Neutrophil (primary cell): ENCODE measurements around the gene AZI2.

Experiments
- H3K27ac ChIP-seq: fragments of 200-600 bp; sonication (generic); 2 replicates; pipeline ENCODE4 v1.5.1; 2016; ENCODE audit warnings: mild to moderate bottlenecking, moderate library complexity
- H3K27me3 ChIP-seq: fragments of 200-600 bp; sonication (generic); 2 replicates; pipeline ENCODE4 v1.6.0; 2016; ENCODE audit warnings: mild to moderate bottlenecking
- H3K36me3 ChIP-seq: fragments of 200-600 bp; sonication (generic); 2 replicates; pipeline ENCODE4 v1.5.1; 2017
- H3K4me1 ChIP-seq, 2 experiments: fragments of 200-600 bp in 1 of 2; sonication (generic) in 1 of 2; 1 replicate in 1 of 2; 2 replicates in 1 of 2; pipeline versions ENCODE4 v1.5.1 to v1.6.1; 2013 to 2016; ENCODE audit warnings: low read depth in 1 of 2, low read length in 1 of 2, mild to moderate bottlenecking in 1 of 2, moderate library complexity in 1 of 2; ENCODE audit not compliant: control insufficient read depth in 1 of 2, insufficient read depth in 1 of 2
- H3K4me3 ChIP-seq, 2 experiments: fragments of 200-600 bp in 1 of 2; sonication (generic) in 1 of 2; 1 replicate in 1 of 2; 2 replicates in 1 of 2; pipeline ENCODE4 v1.5.1; 2013 to 2016; ENCODE audit warnings: low read depth in 1 of 2, low read length in 1 of 2, mild to moderate bottlenecking in 1 of 2, moderate library complexity in 1 of 2
- H3K9me3 ChIP-seq: fragments of 200-600 bp; sonication (generic); 2 replicates; pipeline ENCODE4 v1.5.1; 2016
- CTCF ChIP-seq: fragments of 200-600 bp; sonication (generic); IDR thresholded peaks from 2 replicates; pipeline ENCODE4 v1.5.1; 2016; ENCODE audit warnings: antibody characterized with exemption

Gene AZI2

GRCh38 chr3:28301688-28302087, 46.9 kb downstream of the AZI2 start:
- no peak overlapping the region for H3K27ac ChIP-seq
- no peak for TF ChIP-seq CTCF
- H3K4me1 ChIP-seq, result no peaks in the 10 kb centered on the region
- no peak overlapping the region for H3K4me3 ChIP-seq
- no peaks in the 10 kb centered on the region for H3K27me3 ChIP-seq
- no peaks in the 10 kb centered on the region for H3K9me3 ChIP-seq
- H3K36me3 ChIP-seq, result no peaks in the 10 kb centered on the region

- Histone ChIP-seq H3K36me3 (no peaks in the 10 kb centered on the region), H3K27ac (no peak overlapping the region), H3K4me3 (no peak overlapping the region), H3K9me3 (no peaks in the 10 kb centered on the region), H3K27me3 (no peaks in the 10 kb centered on the region), H3K4me1 (no peaks in the 10 kb centered on the region)
- no peak for TF ChIP-seq CTCF
These were observed 48.2 kb downstream of the AZI2 start for GRCh38 chr3:28300345-28300962.

DNA sequence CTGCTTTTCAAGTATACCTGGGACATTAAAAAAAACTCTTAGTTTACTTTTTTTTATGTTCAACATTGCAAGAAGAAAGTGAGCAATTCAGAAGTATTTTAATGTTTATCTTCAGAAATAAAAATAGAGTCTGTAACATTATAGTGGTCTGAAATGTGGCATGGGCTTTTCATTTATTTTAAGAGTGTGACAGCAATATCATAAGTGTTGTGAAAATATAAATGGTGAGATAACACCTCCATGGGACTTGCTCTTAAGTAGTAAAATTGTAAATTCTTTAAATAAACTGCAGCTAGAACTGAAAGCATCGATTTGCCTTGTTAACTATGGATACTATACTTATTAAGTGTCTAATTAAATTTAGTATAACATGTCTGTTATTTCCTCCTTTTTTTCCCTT, 48.9 kb downstream of the AZI2 start:
- Histone ChIP-seq H3K4me1 (no peaks in the 10 kb centered on the region), H3K36me3 (no peaks in the 10 kb centered on the region), H3K27me3 (no peaks in the 10 kb centered on the region), H3K9me3 (no peaks in the 10 kb centered on the region), H3K4me3 (no peak overlapping the region), H3K27ac (no peak overlapping the region)
- TF ChIP-seq CTCF, result no peak

- no peaks in the 10 kb centered on the region for H3K27me3 ChIP-seq
- no peak overlapping the region for H3K27ac ChIP-seq
- TF ChIP-seq CTCF, result no peak
- no peaks in the 10 kb centered on the region for H3K36me3 ChIP-seq
- no peaks in the 10 kb centered on the region for H3K4me1 ChIP-seq
- H3K4me3 ChIP-seq, result no peak overlapping the region
- no peaks in the 10 kb centered on the region for H3K9me3 ChIP-seq
These were observed 52.6 kb downstream of the AZI2 start for GRCh38 chr3:28295898-28296490.

GRCh38 chr3:28294667-28295413, 53.8 kb downstream of the AZI2 start:
- Histone ChIP-seq H3K4me1 (no peaks in the 10 kb centered on the region), H3K27ac (no peak overlapping the region), H3K27me3 (no peaks in the 10 kb centered on the region), H3K36me3 (no peaks in the 10 kb centered on the region), H3K4me3 (no peak overlapping the region), H3K9me3 (no peaks in the 10 kb centered on the region)
- TF ChIP-seq CTCF, result no peak
